ENCODE measurements around the gene TMED10.

GRCh38 chr14:75206190-75206589, 29.8 kb upstream of the TMED10 start:
- TF ChIP-seq CTCF (conservative IDR thresholded peaks at IDR 0.05): no peak
- TF ChIP-seq EZH2 (IDR thresholded peaks at IDR 0.05; ENCODE audit: low read depth): no peak

All from PC-9 (cell line).